Upper lobe of left lung (tissue), 6 donors: Measurements from ENCODE around the gene ANKRD24. TPM values are rescaled to one million over a fixed set of nuclear protein-coding genes. Genes with fewer than 3 reads are reported as not detected.
"Not testable (repeated sequence)": the region's sequence is repeated elsewhere in the genome, so short reads cannot be mapped to it uniquely, and the experiment has no call there.

Source experiments
- ATAC-seq, 2 donors: fragments of 200-7000 bp; cut with Tn5 transposase; one replicate each; pipeline ENCODE4 v1.9.1; 2022; ENCODE audit warnings: mild to moderate bottlenecking in 2 of 2, moderate library complexity in 2 of 2; ENCODE audit not compliant: low FRiP score in 2 of 2
- DNase-seq, 2 donors: peaks; one replicate each; pipeline ENCODE4 v3.0.0-alpha.2; 2019 to 2020
- H3K27ac ChIP-seq, 4 donors: fragments of 200-600 bp; sonication (generic); one replicate each; pipeline ENCODE4 v1.5.1; 2016 to 2019
- H3K27me3 ChIP-seq, 4 donors: fragments of 200-600 bp; sonication (generic); one replicate each; pipeline ENCODE4 v1.5.1; 2017 to 2019
- H3K36me3 ChIP-seq, 4 donors: fragments of 200-600 bp; sonication (generic); one replicate each; pipeline ENCODE4 v1.5.1; 2016 to 2019
- H3K4me1 ChIP-seq, 4 donors: fragments of 200-600 bp; sonication (generic); one replicate each; pipeline ENCODE4 v1.5.1; 2018 to 2019
- H3K4me3 ChIP-seq, 4 donors: fragments of 200-600 bp; sonication (generic); one replicate each; pipeline ENCODE4 v1.5.1; 2017 to 2019; ENCODE audit warnings: mild to moderate bottlenecking in 2 of 4, moderate library complexity in 1 of 4
- H3K9me3 ChIP-seq, 4 donors: fragments of 200-600 bp; sonication (generic); one replicate each; pipeline ENCODE4 v1.5.1; 2018 to 2019
- EP300 ChIP-seq, 4 donors: sonication (generic); formaldehyde crosslinking; IDR thresholded peaks; one replicate each; pipeline ENCODE4 v1.5.1; 2017; ENCODE audit warnings: antibody characterized with exemption in 4 of 4, control low read depth in 2 of 4
- POLR2A ChIP-seq, 4 donors: fragments of 450-650 bp; IDR thresholded peaks; one replicate each; pipeline ENCODE4 v1.5.1; 2016 to 2017; ENCODE audit warnings: antibody characterized with exemption in 4 of 4, mild to moderate bottlenecking in 2 of 4
- POLR2AphosphoS5 ChIP-seq, 2 donors: sonication (generic); formaldehyde crosslinking; IDR thresholded peaks; one replicate each; pipeline ENCODE4 v1.5.1; 2017; ENCODE audit warnings: antibody characterized with exemption in 2 of 2
- WGBS, 2 donors: methylation state at CpG; one replicate each; pipeline ENCODE4 v1.1.5; 2017 to 2018; 5-methylcytosine and 5-hydroxymethylcytosine counted together
- total RNA-seq, 6 donors: library from RNA; depleted of rRNA in 4 of 6; stranded (reverse); fragments of >200 nt in 4 of 6; gene quantifications; one replicate each; pipeline versions ENCODE4 v1.1.0 to v1.2.1, GENCODE V29; 2016 to 2021
- TF ChIP-seq, protein P1 (sequence below), 6 experiments: fragments of 450-650 bp in 4 of 6; fragments of 200-600 bp in 2 of 6; sonication (generic) in 2 of 6; IDR thresholded peaks; one replicate each; pipeline ENCODE4 v1.5.1; 2016 to 2019; ENCODE audit warnings: antibody characterized with exemption in 6 of 6
- donor health status: DM: no; HTN: no; CAD: no; lungs with moderate emphysema.
- donor health status: DM: no; HTN: yes; CAD: no; lungs with severe emphysema.

ANKRD24 gene
- total RNA-seq, 6 donors from 2014 or later = 0.46 to 10.5 (median 1.3) TPM

DNA sequence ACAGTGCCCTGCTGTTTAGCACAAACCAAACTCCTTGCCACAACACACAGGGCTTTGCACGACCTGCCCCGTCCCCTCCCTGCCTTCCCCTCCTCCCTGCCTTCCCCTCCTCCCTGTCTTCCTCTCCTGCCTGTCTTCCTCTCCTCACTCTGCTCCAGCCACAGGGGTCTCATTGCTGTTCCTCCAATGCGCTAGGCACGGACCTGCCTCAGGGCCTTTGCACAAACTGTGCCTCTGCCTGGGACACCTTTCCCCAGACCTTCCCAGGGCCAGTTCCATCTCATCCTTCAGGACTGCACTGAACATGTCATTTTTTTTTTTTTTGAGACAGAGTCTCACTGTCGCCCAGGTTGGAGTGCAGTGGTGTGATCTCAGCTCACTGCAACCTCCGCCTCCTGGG, 30.9 kb upstream of the ANKRD24 start:
- ATAC-seq = no peak

DNA sequence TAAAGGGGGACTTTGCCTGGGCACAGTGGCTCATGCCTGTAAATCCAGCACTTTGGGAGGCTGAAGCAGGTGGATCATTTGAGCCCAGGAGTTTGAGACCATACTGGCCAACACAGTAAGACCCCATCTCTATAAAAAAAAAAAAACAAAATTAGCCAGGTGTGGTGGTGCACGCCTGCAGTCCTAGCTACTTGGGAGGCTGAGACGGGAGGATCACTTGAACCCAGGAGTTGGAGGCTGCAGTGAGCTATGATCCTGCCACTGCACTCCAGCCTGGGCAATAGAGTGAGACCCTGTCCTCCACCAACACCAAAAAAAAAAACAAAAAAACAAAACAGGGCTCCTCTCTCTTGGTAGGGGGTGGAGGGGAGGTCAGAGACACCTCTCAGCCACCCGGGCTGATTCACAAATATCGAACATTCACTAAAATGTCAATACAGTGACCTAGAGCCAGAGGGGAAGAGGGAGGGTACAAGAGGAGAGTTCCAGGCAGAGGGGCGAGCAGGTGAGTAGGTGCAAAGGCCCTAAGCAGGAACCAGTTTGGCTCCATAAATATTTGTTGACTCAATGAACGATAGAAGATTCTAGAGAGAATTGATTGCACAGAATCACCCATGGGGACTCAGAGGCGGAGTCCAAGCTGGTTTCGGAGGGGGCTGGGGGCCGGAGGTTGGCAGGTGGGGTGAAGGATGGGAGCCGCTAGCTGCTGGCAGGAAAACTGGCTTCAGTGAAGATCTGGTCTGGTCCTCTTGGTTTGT, 30.1 kb upstream of the ANKRD24 start:
- Histone ChIP-seq H3K27ac (no peak overlapping the region), H3K4me1 (no peaks in the 10 kb centered on the region), H3K4me3 (no peak overlapping the region), H3K9me3 (no peaks in the 10 kb centered on the region), H3K36me3 (no peaks in the 10 kb centered on the region), H3K27me3 (no peaks in the 10 kb centered on the region)
- TF ChIP-seq POLR2AphosphoS5 (IDR thresholded peaks at IDR 0.05) = no peak
- TF ChIP-seq EP300 (IDR thresholded peaks at IDR 0.05) = no peak
- TF ChIP-seq, protein P1, sequence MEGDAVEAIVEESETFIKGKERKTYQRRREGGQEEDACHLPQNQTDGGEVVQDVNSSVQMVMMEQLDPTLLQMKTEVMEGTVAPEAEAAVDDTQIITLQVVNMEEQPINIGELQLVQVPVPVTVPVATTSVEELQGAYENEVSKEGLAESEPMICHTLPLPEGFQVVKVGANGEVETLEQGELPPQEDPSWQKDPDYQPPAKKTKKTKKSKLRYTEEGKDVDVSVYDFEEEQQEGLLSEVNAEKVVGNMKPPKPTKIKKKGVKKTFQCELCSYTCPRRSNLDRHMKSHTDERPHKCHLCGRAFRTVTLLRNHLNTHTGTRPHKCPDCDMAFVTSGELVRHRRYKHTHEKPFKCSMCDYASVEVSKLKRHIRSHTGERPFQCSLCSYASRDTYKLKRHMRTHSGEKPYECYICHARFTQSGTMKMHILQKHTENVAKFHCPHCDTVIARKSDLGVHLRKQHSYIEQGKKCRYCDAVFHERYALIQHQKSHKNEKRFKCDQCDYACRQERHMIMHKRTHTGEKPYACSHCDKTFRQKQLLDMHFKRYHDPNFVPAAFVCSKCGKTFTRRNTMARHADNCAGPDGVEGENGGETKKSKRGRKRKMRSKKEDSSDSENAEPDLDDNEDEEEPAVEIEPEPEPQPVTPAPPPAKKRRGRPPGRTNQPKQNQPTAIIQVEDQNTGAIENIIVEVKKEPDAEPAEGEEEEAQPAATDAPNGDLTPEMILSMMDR (IDR thresholded peaks at IDR 0.05) = no peak
- TF ChIP-seq POLR2A (IDR thresholded peaks at IDR 0.05) = no peak
- ATAC-seq (no peak), DNase-seq (no peak)
- 70 to 77% methylated on average over 10 of the region's 10 CpGs for WGBS, 2 donors

More for the DNA sequence above, 30.9 kb upstream of the ANKRD24 start:
- 62 to 66% methylated on average over 6 of the region's 6 CpGs for WGBS, 2 donors
- no peak overlapping the region for H3K27ac ChIP-seq
- TF ChIP-seq, protein P1 (IDR thresholded peaks at IDR 0.05) = no peak
- no peak for TF ChIP-seq POLR2AphosphoS5 (IDR thresholded peaks at IDR 0.05)
- TF ChIP-seq POLR2A (IDR thresholded peaks at IDR 0.05) = no peak
- no peak for TF ChIP-seq EP300 (IDR thresholded peaks at IDR 0.05)
- H3K36me3 ChIP-seq = no peaks in the 10 kb centered on the region
- H3K4me1 ChIP-seq = no peaks in the 10 kb centered on the region
- H3K9me3 ChIP-seq = no peaks in the 10 kb centered on the region
- DNase-seq = no peak
- no peak overlapping the region for H3K4me3 ChIP-seq
- H3K27me3 ChIP-seq = no peaks in the 10 kb centered on the region

DNA sequence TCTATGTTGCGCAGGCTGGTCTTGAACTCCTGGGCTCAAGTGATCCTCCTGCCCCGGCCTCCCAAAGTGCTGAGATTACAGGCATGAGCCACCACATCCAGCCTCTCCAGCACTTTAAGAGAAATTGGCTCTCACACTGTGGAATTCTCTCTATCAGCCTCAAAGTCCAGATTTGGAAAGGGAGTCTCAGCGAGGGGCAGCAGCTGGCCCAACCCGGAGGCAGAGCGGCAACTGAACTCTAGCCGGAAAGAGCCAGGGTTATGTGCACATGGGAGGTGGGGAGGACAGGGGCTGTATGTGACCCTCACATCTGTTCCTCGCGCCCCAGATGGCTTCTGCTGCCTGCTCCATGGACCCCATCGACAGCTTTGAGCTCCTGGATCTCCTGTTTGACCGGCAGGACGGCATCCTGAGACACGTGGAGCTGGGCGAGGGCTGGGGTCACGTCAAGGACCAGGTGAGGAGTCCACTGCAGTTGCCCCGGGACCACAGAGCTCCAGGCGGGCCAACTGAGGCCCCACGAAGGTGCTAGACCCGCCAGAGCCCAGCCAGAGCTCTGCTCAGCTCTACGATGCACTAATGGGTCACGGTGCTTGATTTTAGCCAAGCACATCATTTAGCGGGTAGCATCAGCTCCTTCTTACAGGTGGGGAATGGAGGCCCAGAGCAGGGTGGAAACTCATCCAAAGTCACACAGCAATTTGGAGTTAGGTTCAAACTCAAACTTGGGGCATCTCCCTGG, 27.7 kb upstream of the ANKRD24 start:
- TF ChIP-seq EP300 (IDR thresholded peaks at IDR 0.05) = no peak
- no peak for TF ChIP-seq POLR2A (IDR thresholded peaks at IDR 0.05)
- TF ChIP-seq, protein P1 (IDR thresholded peaks at IDR 0.05) = no peak
- TF ChIP-seq POLR2AphosphoS5 (IDR thresholded peaks at IDR 0.05) = no peak
- ATAC-seq (no peak), DNase-seq (peak in 1 of 2 donors; percentile 57)
- 77 to 80% methylated on average over 15 to 21 of the region's 21 CpGs for WGBS, 2 donors
- Histone ChIP-seq H3K9me3 (no peaks in the 10 kb centered on the region), H3K27me3 (no peaks in the 10 kb centered on the region), H3K36me3 (no peaks in the 10 kb centered on the region), H3K4me3 (no peak overlapping the region), H3K4me1 (no peaks in the 10 kb centered on the region), H3K27ac (no peak overlapping the region)

DNA sequence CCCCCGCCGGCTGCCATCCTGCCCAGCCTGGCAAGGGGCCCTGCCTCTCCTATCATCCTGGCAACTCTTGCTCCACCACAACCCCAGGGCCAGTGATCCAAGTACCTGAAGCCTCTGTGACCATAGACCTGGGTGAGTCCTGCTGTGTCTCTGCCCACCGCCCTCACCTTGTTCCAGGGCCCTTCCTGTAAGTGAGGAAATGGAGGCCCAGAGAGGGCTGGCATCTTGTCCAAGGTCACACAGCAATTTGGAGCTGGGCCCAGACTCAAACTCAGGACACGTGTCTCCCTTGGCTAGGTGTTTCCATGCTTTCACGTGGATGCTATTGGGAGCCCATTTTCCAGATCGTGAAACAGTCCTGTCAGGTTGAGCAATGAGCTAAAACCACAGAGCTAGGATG, 25.3 kb upstream of the ANKRD24 start:
- no peak overlapping the region for H3K27ac ChIP-seq
- H3K9me3 ChIP-seq = no peaks in the 10 kb centered on the region
- H3K4me3 ChIP-seq = no peak overlapping the region
- WGBS, 2 donors = 63 to 80% methylated on average over 3 to 6 of the region's 6 CpGs
- ATAC-seq (no peak), DNase-seq (no peak)
- H3K36me3 ChIP-seq = no peaks in the 10 kb centered on the region
- no peaks in the 10 kb centered on the region for H3K27me3 ChIP-seq
- no peaks in the 10 kb centered on the region for H3K4me1 ChIP-seq
- TF ChIP-seq, protein P1 (IDR thresholded peaks at IDR 0.05) = no peak
- no peak for TF ChIP-seq EP300 (IDR thresholded peaks at IDR 0.05)
- no peak for TF ChIP-seq POLR2AphosphoS5 (IDR thresholded peaks at IDR 0.05)
- no peak for TF ChIP-seq POLR2A (IDR thresholded peaks at IDR 0.05)

DNA sequence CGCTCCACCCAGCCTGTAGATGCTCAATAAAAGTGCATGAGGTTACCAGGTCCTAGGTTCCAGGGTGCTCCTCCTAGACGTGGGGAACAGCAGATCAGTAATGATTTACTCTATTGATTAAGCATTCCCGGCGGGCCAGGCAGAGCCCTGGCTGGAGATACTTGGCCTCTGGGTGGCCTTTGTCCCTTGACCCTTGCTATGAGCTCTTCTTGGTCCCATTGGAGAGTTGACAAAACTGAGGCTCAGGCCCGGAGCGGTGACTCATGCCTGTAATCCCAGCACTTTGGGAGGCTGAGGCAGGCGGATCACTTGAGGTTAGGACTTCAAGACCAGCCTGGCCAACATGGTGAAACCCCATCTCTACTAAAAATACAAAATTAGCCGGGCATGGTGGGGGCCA, 24.5 kb upstream of the ANKRD24 start:
- not testable (repeated sequence) for H3K36me3 ChIP-seq, ATAC-seq, H3K4me1 ChIP-seq, H3K27me3 ChIP-seq, H3K27ac ChIP-seq, H3K4me3 ChIP-seq, DNase-seq, H3K9me3 ChIP-seq
- whole genome bisulfite sequencing, 2 donors = 74 to 81% methylated on average over 7 to 8 of the region's 8 CpGs
